CD4-positive, alpha-beta T cell treated with Interferon gamma for 1 hour (primary cell): ENCODE measurements around the gene UBE2D2.
"Not testable (repeated sequence)": the region's sequence is repeated elsewhere in the genome, so short reads cannot be mapped to it uniquely, and the experiment has no call there.

Experiments
- DNase-seq: peaks from one replicate; pipeline ENCODE4 v3.0.0-alpha.2; 2020

Gene UBE2D2

GRCh38 chr5:139549162-139549894, 11.8 kb upstream of the UBE2D2 start:
- DNase-seq: no peak

DNA sequence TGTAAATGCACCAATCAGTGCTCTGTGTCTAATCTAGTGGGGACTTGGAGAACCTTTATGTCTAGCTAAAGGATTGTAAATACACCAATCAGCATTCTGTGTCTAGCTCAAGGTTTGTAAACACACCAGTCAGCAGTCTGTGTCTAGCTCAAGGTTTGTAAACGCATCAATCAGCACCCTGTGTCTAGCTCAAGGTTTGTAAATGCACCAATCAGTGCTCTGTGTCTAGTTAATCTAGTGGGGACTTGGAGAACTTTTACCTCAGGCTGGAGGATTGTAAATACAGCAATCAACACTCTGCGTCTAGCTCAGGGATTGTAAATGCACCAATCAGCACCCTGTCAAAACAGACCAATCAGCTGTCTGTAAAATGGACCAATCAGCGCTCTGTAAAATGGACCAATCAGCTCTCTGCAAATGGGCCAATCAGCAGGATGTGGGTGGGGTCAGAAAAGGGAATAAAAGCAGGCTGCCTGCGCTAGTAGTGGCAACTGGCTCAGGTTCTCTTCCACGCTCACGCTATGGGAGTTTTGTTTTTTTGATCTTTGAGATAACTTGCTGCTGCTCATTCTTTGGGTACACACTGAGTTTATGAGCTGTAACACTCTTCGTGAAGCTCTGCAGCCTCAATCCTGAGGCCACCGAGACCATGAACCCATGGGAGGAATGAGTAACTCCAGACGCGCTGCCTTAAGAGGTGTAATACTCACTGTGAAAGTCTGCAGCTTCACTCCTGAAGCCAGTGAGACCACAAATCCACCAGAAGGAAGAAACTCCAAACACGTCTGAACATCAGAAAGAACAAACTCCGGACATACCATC, 10.9 kb upstream of the UBE2D2 start:
- not testable (repeated sequence) for DNase-seq

GRCh38 chr5:139551191-139551889, 9.8 kb upstream of the UBE2D2 start:
- DNase-seq: no peak

- no peak for DNase-seq
These were observed 8.1 kb upstream of the UBE2D2 start for GRCh38 chr5:139552893-139553575.

DNA sequence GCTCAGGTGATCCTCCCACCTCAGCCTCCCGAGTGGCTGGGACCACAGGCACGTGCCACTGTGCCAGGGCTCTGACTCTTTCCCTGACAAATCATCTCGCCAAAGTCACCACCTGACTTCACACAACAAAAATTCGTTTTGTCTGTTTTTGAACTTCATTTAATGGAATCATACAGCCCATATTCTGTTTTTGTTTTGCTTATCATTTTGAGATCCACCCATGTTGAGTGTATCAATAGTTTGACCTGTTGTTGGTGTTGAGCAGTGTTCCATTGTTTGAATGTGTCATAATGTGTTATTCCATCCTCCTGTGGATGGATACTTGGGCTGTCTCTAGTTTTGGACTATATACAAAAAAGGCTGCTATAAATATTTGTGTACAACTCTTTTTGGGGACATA, 6.9 kb upstream of the UBE2D2 start:
- no peak for DNase-seq

DNA sequence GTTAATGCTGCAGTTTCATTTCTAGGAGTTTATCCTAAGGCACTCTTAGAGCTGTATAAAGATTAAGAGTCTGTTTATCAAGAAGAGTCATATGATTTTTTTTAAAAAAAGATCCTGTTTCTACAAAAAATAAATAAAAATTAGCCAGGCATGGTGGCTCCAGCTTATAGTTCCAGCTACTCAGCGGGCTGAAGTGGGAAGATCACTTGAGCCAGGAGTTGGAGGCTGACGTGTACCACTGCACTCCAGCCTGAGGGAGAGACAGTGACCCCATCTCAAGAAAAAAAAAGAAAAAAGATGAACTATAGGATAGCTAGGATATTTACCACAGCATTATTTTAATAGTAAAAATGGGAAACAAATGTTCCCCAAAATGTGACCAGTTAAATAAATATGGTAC, 3.3 kb upstream of the UBE2D2 start:
- no peak for DNase-seq

DNA sequence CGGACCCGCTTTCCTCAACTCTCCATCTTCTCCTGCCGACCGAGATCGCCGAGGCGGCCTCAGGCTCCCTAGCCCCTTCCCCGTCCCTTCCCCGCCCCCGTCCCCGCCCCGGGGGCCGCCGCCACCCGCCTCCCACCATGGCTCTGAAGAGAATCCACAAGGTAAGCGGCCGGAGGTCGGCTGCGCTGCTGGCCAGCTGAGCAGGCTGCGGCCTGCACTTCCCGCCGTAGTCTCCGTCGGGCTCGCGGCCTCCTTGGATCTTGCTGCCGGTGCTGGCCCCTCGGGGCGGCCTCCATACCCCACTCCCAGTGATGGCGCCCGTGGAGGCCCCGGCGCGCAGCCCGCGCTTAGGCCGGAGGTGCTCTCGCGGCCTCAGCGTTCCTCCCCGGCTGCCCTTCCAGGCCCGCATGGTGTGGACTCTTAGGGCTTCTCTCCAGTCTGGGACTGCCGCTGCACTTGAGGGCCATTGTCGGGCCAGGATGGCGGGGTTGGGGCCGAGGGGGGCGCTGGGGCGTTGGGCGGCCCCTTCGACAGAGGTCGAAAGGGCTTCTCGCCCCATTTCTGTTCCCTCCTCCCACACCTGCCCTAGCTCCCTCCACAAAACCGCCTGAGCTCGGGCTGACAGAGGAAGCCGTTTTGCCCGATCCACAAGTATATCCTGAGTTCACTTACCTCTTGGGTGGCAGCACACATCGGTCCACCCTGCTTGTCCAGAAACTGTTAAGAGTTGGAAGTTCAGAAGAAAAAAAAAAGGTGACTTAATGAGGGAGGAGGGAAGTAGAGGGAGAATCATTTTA, 714 bp downstream of the UBE2D2 start:
- DNase-seq: peak; percentile 8

DNA sequence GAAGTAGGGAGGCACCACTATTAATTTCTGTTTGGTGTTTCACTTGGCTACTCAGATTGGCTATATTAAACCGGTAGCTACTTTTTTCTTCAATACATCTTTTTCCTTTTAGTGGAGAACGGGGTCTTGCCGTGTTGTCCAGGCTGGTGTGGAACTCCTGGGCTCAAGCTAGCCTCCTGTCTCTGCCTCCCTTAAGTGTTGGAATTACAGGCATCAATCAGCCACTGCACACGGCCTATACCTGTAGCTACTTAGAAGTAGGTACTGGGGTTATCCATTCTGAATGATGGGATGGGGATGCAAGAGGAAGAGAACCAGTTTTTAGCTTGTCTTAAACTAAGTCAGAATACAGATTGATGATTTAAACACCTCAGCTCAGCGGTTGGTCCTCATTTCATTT, 1.7 kb downstream of the UBE2D2 start:
- DNase-seq: no peak

GRCh38 chr5:139565411-139566305, 4.5 kb downstream of the UBE2D2 start:
- DNase-seq: peak; percentile 65

GRCh38 chr5:139566611-139567010, 5.5 kb downstream of the UBE2D2 start:
- DNase-seq: no peak

- no peak for DNase-seq
These were observed 8.3 kb downstream of the UBE2D2 start for GRCh38 chr5:139569270-139569955.

DNA sequence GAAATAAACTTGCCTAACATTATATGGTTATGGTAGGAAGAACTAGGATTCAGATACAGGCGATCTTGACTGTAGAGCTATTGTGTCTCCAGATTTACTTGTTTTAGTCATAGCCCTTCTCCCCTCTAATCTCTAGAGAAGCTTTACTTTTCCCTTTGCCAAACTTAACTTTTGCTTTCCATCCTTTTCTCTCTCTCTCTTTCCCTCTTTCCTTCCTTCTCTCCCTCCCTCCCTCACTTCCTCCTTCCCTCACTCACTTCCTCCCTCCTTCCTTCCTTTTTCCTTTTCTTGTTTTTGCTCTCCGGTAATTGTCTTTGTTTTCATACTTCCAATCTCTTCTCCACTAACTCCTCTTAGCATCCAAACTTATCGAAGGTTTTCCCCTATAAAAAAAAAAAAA, 10.4 kb downstream of the UBE2D2 start:
- DNase-seq: no peak

- DNase-seq: no peak
These were observed 10.8 kb downstream of the UBE2D2 start for GRCh38 chr5:139571966-139572365.

- DNase-seq: no peak
These were observed 13.6 kb downstream of the UBE2D2 start for GRCh38 chr5:139574641-139575312.

- DNase-seq: no peak
These were observed 14.1 kb downstream of the UBE2D2 start for GRCh38 chr5:139575313-139575646.

DNA sequence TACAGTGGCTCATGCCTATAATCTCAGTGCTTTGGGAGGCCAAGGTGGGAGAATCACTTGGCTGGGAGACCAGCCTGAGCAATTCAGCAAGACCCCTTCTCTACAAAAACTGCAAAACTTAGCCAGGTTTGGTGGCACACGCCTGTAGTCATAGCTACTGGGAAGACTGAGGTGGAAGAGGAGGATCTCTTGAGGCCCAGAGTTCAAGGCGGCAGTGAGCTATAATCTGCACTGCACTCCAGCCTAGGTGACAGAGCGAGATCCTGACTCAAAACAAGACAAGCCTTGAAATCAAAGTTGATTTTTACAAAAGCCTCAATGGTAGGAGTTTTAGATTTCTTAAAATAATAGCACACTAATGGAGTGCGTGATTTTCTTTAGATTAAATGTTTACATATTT, 14.6 kb downstream of the UBE2D2 start:
- DNase-seq: no peak

- DNase-seq: no peak
These were observed 16.7 kb downstream of the UBE2D2 start for GRCh38 chr5:139577689-139578290.

GRCh38 chr5:139578325-139578724, 17.2 kb downstream of the UBE2D2 start:
- DNase-seq: no peak

DNA sequence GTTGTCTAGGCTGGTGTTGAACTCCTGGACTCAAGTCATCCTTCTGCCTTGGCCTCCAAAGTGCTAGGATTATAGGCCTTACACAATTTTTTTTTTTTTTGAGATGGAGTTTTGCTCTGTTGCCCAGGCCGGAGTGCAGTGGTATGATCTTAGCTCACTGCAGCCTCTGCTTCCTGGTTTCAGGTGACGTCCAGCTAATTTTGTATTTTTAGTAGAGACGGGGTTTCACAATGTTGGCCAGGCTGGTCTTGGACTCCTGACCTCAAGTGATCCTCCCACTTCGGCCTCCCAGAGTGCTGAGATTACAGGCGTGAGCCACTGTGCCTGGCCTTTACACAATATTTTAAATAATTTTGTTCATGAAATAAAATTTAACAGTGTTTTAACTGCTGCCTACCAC, 21.0 kb downstream of the UBE2D2 start:
- not testable (repeated sequence) for DNase-seq

GRCh38 chr5:139584137-139584536, 23.0 kb downstream of the UBE2D2 start:
- DNase-seq: no peak
